HL-60 (cell line): Measurements from ENCODE around the gene AKAP5.

ENCODE experiments used
- SPI1 ChIP-seq: IDR thresholded peaks from 2 replicates; pipeline ENCODE4 v1.6.1; 2012; ENCODE audit warnings: low read depth, mild to moderate bottlenecking, borderline replicate concordance
- TF ChIP-seq, protein P1 (sequence below): IDR thresholded peaks from one replicate; pipeline ENCODE4 v1.5.1; 2011; ENCODE audit warnings: low read length, control low read depth, inconsistent platforms; ENCODE audit not compliant: insufficient read depth
- TF ChIP-seq, protein P2 (sequence below): IDR thresholded peaks from 2 replicates; pipeline ENCODE4 v1.6.1; 2012; ENCODE audit warnings: low read depth; ENCODE audit not compliant: insufficient replicate concordance

DNA sequence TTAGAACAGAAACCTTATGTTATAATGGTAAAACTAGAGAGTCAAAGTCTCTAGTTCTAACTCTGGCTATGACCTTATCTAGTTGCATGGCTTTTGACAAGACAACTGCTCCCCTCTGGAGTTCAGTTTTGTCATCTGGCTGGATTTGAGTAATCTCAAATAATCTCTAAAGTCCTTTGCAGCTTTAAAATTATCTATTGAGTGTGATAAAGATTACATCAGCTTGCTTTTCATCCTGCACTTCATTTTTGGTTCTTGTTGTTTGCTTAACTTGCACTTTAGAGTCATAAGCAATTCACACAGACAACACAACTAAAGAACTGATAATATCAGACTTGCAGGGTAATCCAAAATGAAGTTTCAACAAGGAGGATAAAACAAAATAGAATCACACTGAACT lies 2.3 kb downstream of the AKAP5 start:
- TF ChIP-seq, protein P1, sequence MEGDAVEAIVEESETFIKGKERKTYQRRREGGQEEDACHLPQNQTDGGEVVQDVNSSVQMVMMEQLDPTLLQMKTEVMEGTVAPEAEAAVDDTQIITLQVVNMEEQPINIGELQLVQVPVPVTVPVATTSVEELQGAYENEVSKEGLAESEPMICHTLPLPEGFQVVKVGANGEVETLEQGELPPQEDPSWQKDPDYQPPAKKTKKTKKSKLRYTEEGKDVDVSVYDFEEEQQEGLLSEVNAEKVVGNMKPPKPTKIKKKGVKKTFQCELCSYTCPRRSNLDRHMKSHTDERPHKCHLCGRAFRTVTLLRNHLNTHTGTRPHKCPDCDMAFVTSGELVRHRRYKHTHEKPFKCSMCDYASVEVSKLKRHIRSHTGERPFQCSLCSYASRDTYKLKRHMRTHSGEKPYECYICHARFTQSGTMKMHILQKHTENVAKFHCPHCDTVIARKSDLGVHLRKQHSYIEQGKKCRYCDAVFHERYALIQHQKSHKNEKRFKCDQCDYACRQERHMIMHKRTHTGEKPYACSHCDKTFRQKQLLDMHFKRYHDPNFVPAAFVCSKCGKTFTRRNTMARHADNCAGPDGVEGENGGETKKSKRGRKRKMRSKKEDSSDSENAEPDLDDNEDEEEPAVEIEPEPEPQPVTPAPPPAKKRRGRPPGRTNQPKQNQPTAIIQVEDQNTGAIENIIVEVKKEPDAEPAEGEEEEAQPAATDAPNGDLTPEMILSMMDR = no peak
- no peak for TF ChIP-seq SPI1
- TF ChIP-seq, protein P2, sequence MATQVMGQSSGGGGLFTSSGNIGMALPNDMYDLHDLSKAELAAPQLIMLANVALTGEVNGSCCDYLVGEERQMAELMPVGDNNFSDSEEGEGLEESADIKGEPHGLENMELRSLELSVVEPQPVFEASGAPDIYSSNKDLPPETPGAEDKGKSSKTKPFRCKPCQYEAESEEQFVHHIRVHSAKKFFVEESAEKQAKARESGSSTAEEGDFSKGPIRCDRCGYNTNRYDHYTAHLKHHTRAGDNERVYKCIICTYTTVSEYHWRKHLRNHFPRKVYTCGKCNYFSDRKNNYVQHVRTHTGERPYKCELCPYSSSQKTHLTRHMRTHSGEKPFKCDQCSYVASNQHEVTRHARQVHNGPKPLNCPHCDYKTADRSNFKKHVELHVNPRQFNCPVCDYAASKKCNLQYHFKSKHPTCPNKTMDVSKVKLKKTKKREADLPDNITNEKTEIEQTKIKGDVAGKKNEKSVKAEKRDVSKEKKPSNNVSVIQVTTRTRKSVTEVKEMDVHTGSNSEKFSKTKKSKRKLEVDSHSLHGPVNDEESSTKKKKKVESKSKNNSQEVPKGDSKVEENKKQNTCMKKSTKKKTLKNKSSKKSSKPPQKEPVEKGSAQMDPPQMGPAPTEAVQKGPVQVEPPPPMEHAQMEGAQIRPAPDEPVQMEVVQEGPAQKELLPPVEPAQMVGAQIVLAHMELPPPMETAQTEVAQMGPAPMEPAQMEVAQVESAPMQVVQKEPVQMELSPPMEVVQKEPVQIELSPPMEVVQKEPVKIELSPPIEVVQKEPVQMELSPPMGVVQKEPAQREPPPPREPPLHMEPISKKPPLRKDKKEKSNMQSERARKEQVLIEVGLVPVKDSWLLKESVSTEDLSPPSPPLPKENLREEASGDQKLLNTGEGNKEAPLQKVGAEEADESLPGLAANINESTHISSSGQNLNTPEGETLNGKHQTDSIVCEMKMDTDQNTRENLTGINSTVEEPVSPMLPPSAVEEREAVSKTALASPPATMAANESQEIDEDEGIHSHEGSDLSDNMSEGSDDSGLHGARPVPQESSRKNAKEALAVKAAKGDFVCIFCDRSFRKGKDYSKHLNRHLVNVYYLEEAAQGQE = no peak
